NCI-H510A (cell line): Measurements from ENCODE around the gene FEM1B.
A peak's percentile ranks its signal among the peaks of the same experiment; 100 is the strongest.

Experiments
- DNase-seq: peaks from one replicate; lab custom pipeline; 2025; lab: John Stamatoyannopoulos, UW

FEM1B gene

DNA sequence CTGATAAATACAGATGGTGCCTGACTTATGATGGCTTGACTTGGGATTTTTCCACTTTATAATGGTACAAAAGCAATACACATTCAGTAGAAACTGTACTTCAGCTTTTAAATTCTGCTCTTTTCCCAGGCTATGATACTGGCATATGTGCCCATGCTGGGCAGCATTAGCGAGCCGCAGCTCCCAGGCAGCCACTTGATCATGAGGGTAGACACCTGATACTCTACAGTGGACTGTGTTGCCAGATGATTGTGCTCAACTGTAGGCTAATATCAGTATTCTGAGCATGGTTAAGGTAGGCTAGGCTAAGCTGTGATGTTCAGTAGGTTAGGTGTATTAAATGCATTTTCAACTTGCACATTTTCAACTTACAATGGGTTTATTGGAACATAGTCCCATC lies 17.7 kb upstream of the FEM1B start:
- DNase-seq = peak; percentile 37

DNA sequence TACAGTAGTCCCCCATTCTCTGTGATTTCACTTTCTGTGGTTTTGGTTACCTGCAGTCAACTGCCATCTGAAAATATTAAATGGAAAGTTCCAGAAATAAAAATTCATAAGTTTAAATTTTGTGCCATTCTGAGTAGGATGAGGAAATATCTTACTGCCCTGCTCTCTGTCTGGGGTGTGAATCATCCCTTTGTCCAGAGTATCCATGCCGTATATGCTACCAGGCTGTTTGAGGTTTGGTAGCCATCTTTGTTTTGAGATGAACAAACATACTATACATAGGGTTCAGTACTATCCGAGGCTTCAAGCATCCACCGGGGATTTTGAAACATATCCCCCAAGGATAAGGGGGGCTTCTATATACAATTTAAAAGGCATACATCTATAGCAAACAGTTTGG lies 16.3 kb upstream of the FEM1B start:
- no peak for DNase-seq

DNA sequence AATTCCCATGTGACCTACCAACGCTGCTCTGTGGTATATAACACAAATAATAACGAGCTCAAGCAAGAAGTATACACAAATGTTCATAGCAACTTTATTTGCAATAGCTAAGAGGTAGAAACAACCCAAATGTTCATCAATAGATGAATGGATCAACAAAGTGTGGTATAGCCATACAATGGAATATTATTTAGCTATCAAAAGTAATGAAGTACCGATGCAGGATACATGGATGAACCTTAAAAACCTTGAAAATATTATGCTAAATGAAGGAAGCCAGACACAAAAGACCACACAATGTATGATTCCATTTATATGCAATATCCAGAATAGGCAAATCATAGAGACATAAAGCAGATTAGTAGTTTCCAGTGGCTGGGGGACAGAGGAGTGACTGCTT lies 15.6 kb upstream of the FEM1B start:
- DNase-seq = no peak

DNA sequence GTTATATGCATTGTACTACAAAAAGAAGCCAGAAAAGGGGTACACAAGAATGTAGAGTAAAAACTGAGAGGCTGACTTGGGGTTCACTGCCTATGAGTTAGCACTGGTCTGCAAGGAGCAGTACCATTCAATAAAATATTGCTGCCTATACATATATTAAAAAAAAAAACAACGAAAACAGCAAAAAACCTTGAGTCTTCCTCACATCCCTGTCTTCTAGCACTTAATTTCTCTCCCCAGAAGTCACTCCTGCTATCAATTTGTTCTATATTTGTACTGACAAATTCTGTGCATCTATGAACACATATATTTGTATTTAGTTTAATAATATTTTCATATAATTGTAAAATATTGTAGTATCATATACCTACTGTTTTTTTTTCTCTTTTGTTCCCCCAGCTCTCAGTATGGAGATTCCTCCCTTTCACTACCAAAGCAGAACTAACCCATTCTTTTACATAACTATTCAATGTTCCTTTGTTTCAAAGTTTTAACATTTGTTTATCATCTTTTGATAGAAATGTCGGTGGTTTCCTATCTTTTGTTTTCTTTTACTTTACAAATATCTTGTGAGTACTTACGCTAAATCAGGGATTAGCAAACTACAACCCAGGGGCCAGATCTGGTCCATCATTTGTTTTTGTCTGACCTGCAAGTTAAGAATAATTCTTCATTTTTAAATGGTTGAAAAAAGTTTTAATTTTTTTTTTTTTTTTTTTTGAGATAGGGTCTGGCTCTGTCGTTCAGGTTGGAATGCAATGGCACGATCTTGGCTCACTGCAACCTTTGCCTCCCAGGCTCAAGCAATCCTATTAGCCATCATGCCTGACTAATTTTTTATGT lies 14.8 kb upstream of the FEM1B start:
- no peak for DNase-seq

DNA sequence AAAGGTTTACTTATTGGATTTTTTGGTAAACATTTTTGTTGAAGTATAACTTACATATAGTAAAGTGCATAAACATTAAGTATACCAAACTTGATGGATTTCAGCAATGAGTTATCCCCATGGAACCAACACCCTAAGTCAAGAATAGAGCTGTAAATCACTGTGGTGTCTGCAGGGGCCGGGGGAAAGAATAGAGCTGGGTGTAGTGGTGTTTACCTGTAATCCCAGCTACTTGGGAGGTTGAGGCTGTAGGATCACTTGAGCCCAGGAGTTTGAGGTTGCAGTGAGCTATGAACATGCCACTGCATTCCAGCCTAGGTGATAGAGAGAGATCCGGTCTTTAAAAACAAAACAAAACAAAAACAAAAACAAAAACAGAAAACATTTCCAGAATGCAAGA lies 13.3 kb upstream of the FEM1B start:
- no peak for DNase-seq

DNA sequence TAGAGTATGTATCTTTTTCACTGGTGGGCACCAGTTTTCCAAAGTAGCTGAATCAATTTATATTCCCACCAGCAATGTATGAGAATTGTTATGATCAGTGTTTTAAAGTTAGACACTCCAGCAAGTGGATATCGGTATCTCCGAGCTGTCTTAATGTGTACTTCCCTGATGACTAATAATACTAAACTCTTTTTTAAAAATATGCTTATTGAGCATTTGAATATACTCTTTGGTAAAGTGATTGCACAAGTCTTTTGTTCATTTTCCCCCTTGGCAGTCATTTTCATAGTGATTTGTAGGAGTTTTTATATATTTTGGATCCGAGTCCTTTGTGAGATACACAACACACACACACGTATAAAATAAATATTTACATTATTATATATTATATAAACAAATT lies 12.5 kb upstream of the FEM1B start:
- no peak for DNase-seq

DNA sequence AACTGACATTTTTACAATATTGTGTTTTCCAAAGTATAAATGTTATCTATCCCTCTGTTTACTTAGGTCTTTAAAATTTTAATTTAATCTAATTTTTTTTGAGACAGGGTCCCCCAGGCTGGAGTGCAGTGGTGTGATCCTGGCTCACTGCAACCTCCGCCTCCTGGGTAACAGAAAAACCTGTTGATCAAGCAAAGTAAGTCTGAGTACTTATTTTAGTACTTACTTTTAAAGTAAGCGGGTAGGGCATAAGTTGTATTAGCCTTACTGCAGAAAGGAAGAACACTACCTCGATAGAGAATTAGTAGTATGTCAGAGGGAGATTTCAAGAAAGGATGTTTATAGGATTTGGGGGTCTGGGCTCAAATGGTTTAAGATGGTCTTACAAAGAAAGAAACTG lies 11.9 kb upstream of the FEM1B start:
- DNase-seq = no peak

DNA sequence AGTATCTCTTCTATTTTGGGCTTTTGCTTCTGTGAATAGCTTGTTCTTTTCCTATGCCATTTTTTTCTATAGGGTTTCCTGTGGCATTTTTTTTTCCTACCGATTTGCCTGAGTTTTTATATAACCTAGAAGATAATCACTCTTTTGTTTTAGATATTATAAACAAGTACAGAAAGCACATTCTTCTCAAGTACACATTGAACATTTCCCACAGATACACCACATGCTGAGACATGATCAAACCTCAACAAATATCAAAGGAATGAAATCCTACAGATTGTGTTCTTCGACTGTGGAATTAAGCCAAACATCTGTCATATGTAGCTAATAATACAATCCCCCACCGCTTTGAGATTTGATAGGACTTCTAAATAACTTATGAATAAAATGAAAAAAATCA lies 9.1 kb upstream of the FEM1B start:
- no peak for DNase-seq

DNA sequence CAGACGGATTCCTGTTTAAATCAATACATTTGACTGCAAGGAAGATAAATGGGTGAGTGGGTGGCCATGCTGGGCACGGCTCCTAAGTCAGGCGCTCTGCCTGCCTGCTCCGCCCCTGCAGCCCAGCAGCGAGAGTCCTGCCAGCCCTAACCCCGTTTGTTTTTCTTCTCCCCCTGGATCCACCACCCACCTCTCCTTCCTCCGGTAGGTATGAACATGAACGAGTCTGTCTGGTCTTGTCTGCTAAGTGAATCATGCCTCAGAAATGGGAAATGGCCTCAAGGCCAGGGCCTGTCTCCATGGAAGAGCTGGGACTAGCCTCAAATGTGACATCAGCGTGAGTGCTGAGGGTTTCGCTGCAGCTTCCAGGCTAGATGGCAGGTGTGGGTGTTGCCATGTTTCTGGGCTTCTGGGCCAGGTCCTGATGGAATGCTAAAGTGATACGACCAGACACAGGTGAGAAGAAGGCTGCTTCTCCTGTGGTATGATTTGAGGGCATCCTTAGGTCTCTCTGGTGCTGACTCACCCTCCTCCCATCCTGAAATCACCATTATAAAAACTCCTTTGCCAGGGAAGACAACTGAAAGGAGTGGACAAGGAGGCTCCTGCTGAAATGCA lies 5.6 kb upstream of the FEM1B start:
- no peak for DNase-seq

DNA sequence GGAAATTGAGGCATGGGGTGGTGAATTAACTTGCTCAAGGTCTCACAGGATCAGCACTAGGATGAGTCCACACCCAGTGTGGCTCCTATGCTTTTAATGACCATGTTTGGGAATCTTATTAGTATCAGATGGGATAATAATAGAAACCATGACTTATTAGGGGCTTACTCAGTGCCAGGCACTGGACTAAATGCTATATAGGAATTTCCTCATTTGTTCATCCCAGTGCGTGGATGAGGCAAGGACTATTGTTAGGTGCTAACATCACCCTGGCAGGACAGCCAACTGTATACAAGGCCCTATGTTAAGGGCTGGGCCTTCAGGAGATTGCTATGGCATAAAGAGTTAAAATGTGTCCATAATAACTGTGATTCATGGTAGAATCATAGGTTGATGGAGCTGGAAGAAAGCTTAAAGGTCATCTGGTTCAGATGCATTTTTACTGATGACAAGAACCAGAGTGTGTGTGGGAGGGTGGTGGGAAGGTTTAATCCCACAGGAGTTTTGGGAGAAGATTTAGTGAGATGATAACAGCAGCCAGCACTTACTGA lies 4.7 kb upstream of the FEM1B start:
- no peak for DNase-seq

DNA sequence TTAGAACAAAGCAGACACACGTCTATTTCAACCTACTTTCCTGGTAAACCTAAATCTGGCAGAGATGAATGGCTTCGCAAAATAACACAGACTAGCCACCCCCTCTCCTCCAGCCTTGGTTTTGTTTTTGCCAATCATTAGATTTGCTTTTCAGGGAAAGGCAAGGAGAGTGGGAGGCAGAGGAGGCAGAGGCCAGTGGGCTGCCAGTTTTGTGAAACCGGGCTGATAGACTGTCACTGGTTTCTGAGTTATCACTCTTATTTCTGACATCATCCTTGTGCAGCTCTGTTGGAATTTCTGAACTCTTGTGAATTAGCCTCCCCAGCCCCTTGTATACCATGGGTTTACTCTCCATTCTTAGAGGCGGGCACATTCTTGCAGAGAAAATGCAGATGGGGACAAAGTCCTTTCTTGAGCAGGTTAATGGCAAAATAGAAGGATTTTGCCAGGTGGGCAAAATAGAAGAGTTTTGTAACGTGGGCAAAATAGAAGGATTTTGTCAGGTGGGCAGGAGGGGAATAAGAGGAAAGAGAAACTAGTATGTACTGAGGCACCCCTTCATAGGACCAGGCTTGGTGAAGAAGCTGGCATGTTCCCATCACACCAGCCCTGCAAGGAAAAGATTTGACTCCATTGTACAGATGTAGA lies 3.2 kb upstream of the FEM1B start:
- no peak for DNase-seq

DNA sequence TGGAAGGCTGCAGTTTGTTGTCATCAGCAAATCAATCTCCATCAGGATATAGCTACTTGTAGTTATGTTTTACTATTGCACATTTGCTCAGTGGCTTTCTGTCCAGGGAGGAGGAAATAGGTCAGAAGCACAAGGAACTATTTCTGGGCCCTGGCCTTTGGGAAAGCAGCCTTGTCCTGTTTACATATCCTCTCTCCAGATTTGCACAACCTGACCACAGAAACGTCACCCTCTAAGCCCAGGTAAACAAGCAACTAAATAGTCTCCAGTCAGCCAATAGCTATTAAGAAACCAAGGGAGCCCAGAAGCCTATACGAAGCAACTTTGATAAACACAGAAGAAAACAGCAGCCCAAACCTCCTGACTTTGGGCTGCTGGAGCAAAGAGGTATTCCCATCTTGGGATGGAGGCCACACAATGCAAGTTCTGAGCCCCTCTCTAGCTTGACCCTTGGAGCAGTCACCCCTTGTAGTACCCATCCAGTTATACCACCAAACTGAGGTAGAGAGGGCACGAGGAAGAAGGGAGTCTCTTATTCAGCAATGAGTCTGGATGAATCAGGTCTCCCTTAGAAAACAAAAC lies 2.3 kb upstream of the FEM1B start:
- DNase-seq = no peak

DNA sequence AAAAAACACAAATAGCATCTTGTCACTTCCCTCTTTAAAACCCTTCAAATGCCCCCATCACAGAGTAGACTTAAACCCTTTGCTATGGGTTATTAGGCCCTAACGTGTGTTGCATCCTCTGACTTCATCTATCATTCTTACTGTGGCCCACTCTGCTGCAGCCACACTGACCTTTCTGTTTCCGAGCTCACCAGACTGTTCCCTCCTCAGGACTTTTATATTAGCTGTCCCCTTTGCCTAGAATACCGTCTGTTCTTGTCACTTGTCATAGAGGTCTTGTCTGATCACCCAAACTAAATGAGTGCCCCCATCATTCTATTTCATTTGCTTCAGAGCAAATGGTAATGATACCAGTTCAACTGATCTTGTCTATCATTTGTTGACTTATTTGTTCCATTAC lies 877 bp upstream of the FEM1B start:
- no peak for DNase-seq

DNA sequence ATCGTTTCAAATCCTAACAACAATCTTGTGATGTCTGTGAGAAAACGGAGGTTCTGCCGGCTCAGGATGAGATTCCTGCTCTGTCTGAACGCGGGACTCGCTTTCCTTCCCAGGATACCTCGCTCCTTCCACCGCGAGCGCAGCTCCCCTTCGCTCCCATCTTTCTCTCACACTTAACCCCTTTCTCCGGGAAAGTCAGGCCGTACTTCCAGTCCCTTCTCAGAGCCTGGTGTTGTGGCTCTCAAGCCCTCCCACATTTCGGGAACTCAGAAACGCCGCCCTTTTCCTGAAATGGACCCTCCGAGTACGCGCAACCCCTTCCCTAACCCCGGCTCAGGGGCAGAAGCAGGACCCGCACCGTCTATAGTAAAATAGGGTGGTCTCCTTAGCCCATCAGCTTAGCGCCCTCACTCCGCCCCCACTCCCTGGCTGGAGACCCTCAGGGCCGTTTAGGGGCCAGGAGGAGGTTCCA lies 378 bp upstream of the FEM1B start:
- peak; percentile 30 for DNase-seq

DNA sequence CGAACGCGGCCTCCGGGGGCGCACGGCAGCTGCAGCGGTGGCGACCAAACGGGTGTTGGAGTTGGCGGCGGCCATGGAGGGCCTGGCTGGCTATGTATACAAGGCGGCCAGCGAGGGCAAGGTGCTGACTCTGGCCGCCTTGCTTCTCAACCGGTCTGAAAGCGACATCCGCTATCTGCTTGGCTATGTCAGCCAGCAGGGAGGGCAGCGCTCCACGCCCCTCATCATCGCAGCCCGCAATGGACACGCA lies 725 bp downstream of the FEM1B start:
- no peak for DNase-seq

DNA sequence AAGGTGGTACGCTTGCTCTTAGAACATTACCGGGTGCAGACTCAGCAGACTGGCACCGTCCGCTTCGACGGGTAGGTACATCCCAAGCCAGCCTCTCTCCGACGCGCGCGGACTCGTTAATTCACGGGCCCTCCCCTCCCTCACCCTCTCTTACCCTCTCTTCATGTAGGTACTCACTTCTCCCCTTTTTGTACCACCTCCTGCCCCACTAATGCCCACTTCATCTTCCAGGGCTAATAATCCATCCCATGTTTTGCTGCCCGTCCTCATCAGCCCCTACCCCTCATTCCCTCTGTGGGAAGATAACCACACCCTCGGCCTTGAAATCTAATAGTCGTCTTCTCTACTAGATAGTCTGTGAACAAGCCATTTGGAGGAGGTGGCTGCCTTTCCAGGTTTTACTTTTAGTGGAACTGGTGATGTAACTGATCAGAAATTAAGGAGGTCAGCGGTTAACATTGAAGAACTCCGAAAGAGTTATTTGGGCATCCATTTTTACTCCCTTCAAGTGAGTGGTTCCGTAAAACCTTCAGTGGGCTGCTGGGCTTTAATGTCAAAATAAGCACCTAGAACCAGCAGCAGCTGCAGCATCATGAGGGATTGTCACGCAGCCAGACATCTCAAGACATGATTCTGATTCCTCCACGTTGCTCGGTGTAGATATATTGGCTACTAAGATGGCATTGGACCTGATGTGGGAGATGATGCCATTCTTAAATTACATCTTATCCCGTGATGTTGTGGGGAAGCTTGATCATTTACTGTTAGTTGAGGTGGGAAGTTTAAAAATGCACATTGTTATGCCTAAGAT lies 1.3 kb downstream of the FEM1B start:
- no peak for DNase-seq

DNA sequence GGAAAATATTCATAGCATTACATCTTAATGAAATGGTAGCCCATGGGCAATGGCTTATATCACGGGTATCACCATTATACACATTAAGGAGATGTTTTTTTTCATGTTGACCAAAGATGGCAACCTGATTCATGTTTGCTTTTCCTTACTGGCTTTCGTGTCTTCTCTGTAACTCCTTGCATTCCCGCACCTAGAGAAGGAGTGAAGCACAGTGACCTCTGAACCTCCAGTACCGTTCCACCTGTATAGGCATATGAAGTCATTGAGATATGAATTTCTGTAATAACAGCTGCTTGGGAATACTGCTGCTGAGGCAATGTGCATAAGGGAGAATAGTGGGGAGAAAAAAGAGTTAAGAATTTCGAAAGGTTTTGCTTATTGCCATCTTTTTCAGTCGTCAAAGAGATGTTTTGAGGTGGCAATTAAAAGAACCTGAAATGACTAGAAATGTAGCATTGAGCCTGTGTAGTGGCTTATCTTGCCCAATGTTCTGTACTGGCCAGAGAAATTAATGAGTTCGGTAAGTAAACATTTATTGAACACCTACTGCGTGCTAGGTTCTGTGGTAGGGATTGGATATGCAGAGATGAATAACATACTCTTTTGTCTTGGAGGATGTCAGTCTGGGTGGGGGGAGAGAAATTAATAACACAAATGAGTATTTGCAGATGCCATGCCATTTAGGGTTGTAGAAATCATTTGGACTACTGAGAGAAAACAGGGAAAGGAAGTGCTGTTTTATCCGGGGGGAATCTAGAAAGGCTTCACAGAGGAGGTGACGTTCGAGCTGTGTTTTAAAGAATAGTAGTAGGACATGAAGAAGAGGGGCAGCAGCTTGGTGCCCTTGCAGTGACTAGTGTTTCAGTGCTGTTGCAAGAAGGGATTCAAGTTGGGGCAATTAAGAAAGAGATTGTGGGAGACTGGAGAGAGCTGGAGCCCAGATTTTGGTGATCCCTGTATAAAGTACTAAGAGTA lies 2.5 kb downstream of the FEM1B start:
- DNase-seq = no peak

DNA sequence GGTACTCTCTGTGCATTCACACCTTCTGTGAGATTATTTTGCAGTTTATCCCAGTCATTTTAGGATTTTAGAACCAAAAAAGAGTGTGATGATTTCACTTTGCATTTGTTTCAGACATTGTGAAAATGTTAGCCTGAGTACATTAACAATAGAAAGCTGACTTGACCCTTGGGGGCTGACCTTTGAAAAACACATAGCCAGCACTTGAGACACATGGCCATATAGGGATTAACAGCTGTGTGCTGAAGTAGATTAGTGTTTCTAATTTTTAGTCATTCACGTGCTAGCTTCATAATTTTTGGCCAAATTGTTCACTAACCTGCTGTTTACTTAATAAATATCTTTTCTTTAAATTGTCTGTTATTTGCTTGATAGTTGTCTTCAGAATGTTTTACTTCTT lies 3.5 kb downstream of the FEM1B start:
- DNase-seq = no peak

DNA sequence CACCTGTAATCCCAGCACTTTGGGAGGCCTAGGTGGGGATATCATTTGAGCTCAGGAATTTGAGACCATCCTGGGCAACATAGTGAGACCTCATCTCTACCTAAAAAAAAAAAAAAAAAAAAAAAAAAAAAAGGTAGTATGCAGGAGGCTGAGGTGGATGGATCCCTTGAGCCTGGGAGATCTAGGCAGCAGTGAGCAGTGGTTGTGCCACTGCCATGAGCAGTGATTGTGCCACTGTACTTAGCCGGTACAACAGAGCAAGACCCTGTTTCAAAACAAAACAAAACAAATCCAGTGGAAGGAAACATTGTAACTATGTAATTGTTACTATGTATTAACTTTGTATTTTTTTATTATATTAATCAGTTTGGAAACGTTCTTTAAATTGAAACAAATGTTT lies 5.9 kb downstream of the FEM1B start:
- DNase-seq = no peak

DNA sequence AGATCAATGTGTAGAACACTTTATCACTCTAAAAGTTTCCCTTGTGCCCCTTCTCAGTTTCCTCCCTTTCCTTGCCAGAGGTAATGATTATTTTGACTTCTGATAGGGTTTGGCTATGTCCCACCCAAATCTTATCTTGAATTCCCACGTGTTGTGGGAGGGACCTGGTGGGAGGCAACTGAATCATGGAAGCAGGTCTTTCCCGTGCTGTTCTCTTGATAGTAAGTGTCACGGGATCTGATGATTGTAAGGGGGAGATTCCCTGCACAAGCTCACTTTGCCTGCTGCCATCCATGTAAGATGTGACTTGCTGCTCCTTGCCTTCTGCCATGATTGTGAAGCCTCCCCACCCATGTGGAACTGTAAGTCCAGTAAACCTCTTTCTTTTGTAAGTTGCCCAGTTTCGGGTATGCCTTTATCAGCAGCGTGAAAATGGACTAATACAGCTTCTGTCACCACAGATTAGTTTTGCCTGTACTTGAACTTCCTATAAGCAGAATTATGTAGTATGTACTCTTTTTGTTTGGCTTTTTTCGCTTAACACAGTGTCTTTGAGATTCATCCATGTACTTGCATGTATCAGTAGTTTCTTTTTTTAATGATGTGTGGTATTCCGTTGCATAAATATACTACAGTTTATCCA lies 7.2 kb downstream of the FEM1B start:
- DNase-seq = no peak
